Activated CD8-positive, alpha-beta memory T cell treated with anti-CD3 and anti-CD28 coated beads, Interleukin-2, amount 10 ng/mL, durations not matched to agents 7 days and 5 days (primary cell): ENCODE results near the gene SLC45A1. TPM values are rescaled to one million over a fixed set of nuclear protein-coding genes. Genes with fewer than 3 reads are reported as not detected.
"Not testable (repeated sequence)": the region's sequence is repeated elsewhere in the genome, so short reads cannot be mapped to it uniquely, and the experiment has no call there.

Source experiments
- ATAC-seq: fragments of 150-1000 bp; cut with Tn5 transposase; one replicate; pipeline ENCODE4 v1.10.0; 2021; ENCODE audit warnings: moderate library complexity
- CTCF ChIA-PET: fragments of 350-600 bp; sonication (Branson Sonifier 250); formaldehyde crosslinking; loops from one replicate; lab custom pipeline; 2021; ENCODE audit warnings: antibody characterized with exemption; lab: Charles Lee
- DNase-seq: peaks from one replicate; pipeline ENCODE4 v3.0.0-alpha.2; 2020
- H3K27ac Mint-ChIP-seq: one replicate; pipeline ENCODE4 v1.8.0; 2021; ENCODE audit warnings: mild to moderate bottlenecking, mixed read lengths
- H3K27me3 Mint-ChIP-seq: one replicate; pipeline ENCODE4 v1.8.0; 2021; ENCODE audit warnings: mixed read lengths
- H3K36me3 Mint-ChIP-seq: one replicate; pipeline ENCODE4 v1.8.0; 2021; ENCODE audit warnings: mild to moderate bottlenecking, mixed read lengths
- H3K4me1 Mint-ChIP-seq: one replicate; pipeline ENCODE4 v1.8.0; 2021; ENCODE audit warnings: mixed read lengths
- H3K4me3 Mint-ChIP-seq: one replicate; pipeline ENCODE4 v1.8.0; 2021; ENCODE audit warnings: mild to moderate bottlenecking, moderate library complexity, mixed read lengths
- H3K9me3 Mint-ChIP-seq: one replicate; pipeline ENCODE4 v1.8.0; 2022; ENCODE audit warnings: low read depth, mixed read lengths
- total RNA-seq, 2 experiments: library from RNA; stranded (reverse); gene quantifications; one replicate each; pipeline ENCODE4 v1.2.3, GENCODE V29; 2021

SLC45A1 gene
- total RNA-seq, 2 experiments from 2014 or later = 0.12 to 0.26 TPM

DNA sequence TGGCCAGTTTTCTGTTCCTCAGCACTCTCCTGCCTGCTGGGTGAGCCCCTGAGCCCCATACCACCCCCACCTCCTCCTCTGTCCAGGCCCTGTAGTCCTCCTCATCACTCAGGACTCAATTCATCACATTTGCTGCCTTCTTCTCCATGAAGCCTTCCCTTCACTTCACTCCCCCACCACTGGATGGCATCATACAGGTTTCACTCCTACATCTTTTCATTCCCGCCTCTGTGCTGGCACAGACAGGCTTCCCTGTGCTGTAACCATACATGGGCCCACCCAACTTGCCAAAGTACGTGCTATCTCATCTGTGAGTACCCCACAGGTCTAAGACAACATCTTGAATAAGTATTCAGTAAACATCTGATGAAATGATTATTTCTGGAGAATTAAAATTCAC lies 56.9 kb downstream of the SLC45A1 start:
- H3K9me3 Mint-ChIP-seq = no peaks in the 10 kb centered on the region
- no peaks in the 10 kb centered on the region for H3K36me3 Mint-ChIP-seq
- DNase-seq = no peak
- CTCF ChIA-PET = no interaction called here
- no peak overlapping the region for H3K27ac Mint-ChIP-seq
- no peak overlapping the region for H3K4me3 Mint-ChIP-seq
- ATAC-seq = no peak
- H3K4me1 Mint-ChIP-seq = peaks cover 4% of the 10 kb centered on the region
- H3K27me3 Mint-ChIP-seq = no peaks in the 10 kb centered on the region

GRCh38 chr1:8376358-8376840 lies 58.5 kb downstream of the SLC45A1 start:
- Mint-ChIP-seq H3K27me3 (no peaks in the 10 kb centered on the region), H3K9me3 (no peaks in the 10 kb centered on the region), H3K36me3 (no peaks in the 10 kb centered on the region), H3K27ac (no peak overlapping the region), H3K4me3 (no peak overlapping the region), H3K4me1 (peaks cover 7% of the 10 kb centered on the region)
- DNase-seq = no peak
- CTCF ChIA-PET = no interaction called here
- ATAC-seq = no peak

- H3K27me3 Mint-ChIP-seq = no peaks in the 10 kb centered on the region
Observed at GRCh38 chr1:8377271-8377981, 59.5 kb downstream of the SLC45A1 start.

DNA sequence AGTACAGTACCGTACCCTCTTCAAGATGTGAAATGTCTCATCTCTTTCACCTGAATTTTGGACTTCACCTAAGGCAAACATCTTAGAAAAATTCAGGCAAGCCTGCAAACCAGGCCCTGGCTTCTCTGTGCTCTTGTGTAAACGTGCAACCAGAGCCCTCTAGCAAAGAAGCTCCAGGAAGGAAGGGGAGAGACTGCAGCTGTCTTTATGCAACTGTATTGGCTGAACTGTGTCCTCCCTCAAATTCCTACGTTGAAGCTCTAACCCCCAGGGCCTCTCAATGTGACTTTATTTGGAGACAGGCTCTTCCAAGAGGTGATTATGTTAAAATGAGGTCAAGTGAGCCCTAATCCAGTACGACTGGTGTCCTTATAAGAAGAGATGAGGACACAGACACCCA lies 60.3 kb downstream of the SLC45A1 start:
- Mint-ChIP-seq H3K27me3 (no peaks in the 10 kb centered on the region), H3K4me1 (peaks cover 19% of the 10 kb centered on the region), H3K9me3 (no peaks in the 10 kb centered on the region), H3K4me3 (no peak overlapping the region), H3K36me3 (peaks cover 3% of the 10 kb centered on the region), H3K27ac (no peak overlapping the region)
- CTCF ChIA-PET = interaction anchor here (1.5 kb wide), 1 partner anchor 9 kb away, joined by 5 read pairs; no protein-coding TSS in a partner anchor
- ATAC-seq (no peak), DNase-seq (no peak)

More at GRCh38 chr1:8377271-8377981, 59.5 kb downstream of the SLC45A1 start:
- Mint-ChIP-seq H3K36me3 (no peaks in the 10 kb centered on the region), H3K9me3 (no peaks in the 10 kb centered on the region), H3K4me1 (peaks cover 13% of the 10 kb centered on the region), H3K4me3 (no peak overlapping the region), H3K27ac (no peak overlapping the region)
- CTCF ChIA-PET = interaction anchor here (1.5 kb wide), 1 partner anchor 10 kb away, joined by 5 read pairs; no protein-coding TSS in a partner anchor
- ATAC-seq (no peak), DNase-seq (no peak)

GRCh38 chr1:8378981-8379470 lies 61.1 kb downstream of the SLC45A1 start:
- Mint-ChIP-seq H3K27ac (no peak overlapping the region), H3K4me3 (no peak overlapping the region), H3K4me1 (peaks cover 24% of the 10 kb centered on the region), H3K36me3 (peaks cover 3% of the 10 kb centered on the region), H3K27me3 (no peaks in the 10 kb centered on the region), H3K9me3 (no peaks in the 10 kb centered on the region)
- ATAC-seq (no peak), DNase-seq (no peak)
- CTCF ChIA-PET = no interaction called here

- Mint-ChIP-seq H3K9me3 (no peaks in the 10 kb centered on the region), H3K36me3 (peaks cover 3% of the 10 kb centered on the region), H3K4me1 (peaks cover 27% of the 10 kb centered on the region), H3K27me3 (no peaks in the 10 kb centered on the region), H3K4me3 (no peak overlapping the region), H3K27ac (no peak overlapping the region)
- ATAC-seq (no peak), DNase-seq (no peak)
- CTCF ChIA-PET = interaction anchor here (1.0 kb wide), 1 partner anchor 347 kb away, joined by 3 read pairs; no protein-coding TSS in a partner anchor
Observed at GRCh38 chr1:8379513-8380186, 61.7 kb downstream of the SLC45A1 start.

GRCh38 chr1:8380310-8380709 lies 62.4 kb downstream of the SLC45A1 start:
- peaks cover 24% of the 10 kb centered on the region for H3K4me1 Mint-ChIP-seq
- ATAC-seq, H3K9me3 Mint-ChIP-seq, H3K36me3 Mint-ChIP-seq, DNase-seq, H3K27me3 Mint-ChIP-seq, H3K4me3 Mint-ChIP-seq, H3K27ac Mint-ChIP-seq: not testable (repeated sequence)
- CTCF ChIA-PET = interaction anchor here (1.0 kb wide), 1 partner anchor 346 kb away, joined by 3 read pairs; no protein-coding TSS in a partner anchor

DNA sequence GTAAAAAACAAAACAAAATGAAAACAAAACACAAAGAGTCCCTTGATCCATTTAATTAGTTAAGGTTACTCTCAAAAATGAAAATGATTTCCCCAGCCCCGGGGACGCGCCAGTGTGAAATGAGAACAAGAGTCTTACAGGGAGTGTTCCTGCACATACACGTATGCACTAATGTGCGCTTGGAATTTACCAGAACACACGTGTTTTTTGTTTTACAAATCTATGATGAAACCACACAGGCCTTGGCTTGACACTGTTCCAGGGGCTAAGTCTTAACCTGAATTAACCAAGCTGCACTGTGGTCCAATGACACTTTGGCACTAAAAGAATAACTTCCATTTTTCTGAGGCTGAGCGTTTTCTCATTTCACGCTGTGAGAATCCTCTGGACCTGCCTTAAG lies 63.7 kb downstream of the SLC45A1 start:
- Mint-ChIP-seq H3K27ac (no peak overlapping the region), H3K9me3 (no peaks in the 10 kb centered on the region)

GRCh38 chr1:8382051-8382505 lies 64.2 kb downstream of the SLC45A1 start:
- peaks cover 24% of the 10 kb centered on the region for H3K4me1 Mint-ChIP-seq
- peaks cover 4% of the 10 kb centered on the region for H3K36me3 Mint-ChIP-seq
- ATAC-seq = no peak
- no peaks in the 10 kb centered on the region for H3K27me3 Mint-ChIP-seq
- no peak overlapping the region for H3K27ac Mint-ChIP-seq
- no peak overlapping the region for H3K4me3 Mint-ChIP-seq
- CTCF ChIA-PET = interaction anchor here (0.7 to 1.4 kb wide), 2 partner anchors 11 to 73 kb away, joined by 3 read pairs; no protein-coding TSS in a partner anchor
- no peaks in the 10 kb centered on the region for H3K9me3 Mint-ChIP-seq
- DNase-seq = no peak

More for the DNA sequence above, 63.7 kb downstream of the SLC45A1 start:
- H3K4me1 Mint-ChIP-seq = peaks cover 24% of the 10 kb centered on the region
- H3K27me3 Mint-ChIP-seq = no peaks in the 10 kb centered on the region
- H3K4me3 Mint-ChIP-seq = no peak overlapping the region
- CTCF ChIA-PET = interaction anchor here (1.4 kb wide), 1 partner anchor 11 kb away, joined by 3 read pairs; no protein-coding TSS in a partner anchor
- peaks cover 4% of the 10 kb centered on the region for H3K36me3 Mint-ChIP-seq
- no peak for DNase-seq
- ATAC-seq = no peak

- no peak for DNase-seq
- peaks cover 4% of the 10 kb centered on the region for H3K36me3 Mint-ChIP-seq
- H3K4me1 Mint-ChIP-seq = peaks cover 24% of the 10 kb centered on the region
Observed at GRCh38 chr1:8382608-8383505, 64.9 kb downstream of the SLC45A1 start.

GRCh38 chr1:8384088-8384487 lies 66.2 kb downstream of the SLC45A1 start:
- DNase-seq = no peak
- no peak for ATAC-seq
- no peaks in the 10 kb centered on the region for H3K9me3 Mint-ChIP-seq
- H3K4me3 Mint-ChIP-seq = no peak overlapping the region
- H3K27me3 Mint-ChIP-seq = no peaks in the 10 kb centered on the region
- CTCF ChIA-PET = interaction anchor here (1.1 to 1.6 kb wide), 2 partner anchors 25 to 464 kb away, joined by 3 read pairs; no protein-coding TSS in a partner anchor
- no peak overlapping the region for H3K27ac Mint-ChIP-seq
- peaks cover 8% of the 10 kb centered on the region for H3K36me3 Mint-ChIP-seq
- H3K4me1 Mint-ChIP-seq = peaks cover 27% of the 10 kb centered on the region

More at GRCh38 chr1:8382608-8383505, 64.9 kb downstream of the SLC45A1 start:
- Mint-ChIP-seq H3K27me3 (no peaks in the 10 kb centered on the region), H3K27ac (peak overlapping the region; percentile 48), H3K9me3 (no peaks in the 10 kb centered on the region), H3K4me3 (no peak overlapping the region)
- CTCF ChIA-PET = interaction anchor here (0.7 to 1.6 kb wide), 4 partner anchors 12 to 465 kb away, joined by 3 read pairs; no protein-coding TSS in a partner anchor
- no peak for ATAC-seq

DNA sequence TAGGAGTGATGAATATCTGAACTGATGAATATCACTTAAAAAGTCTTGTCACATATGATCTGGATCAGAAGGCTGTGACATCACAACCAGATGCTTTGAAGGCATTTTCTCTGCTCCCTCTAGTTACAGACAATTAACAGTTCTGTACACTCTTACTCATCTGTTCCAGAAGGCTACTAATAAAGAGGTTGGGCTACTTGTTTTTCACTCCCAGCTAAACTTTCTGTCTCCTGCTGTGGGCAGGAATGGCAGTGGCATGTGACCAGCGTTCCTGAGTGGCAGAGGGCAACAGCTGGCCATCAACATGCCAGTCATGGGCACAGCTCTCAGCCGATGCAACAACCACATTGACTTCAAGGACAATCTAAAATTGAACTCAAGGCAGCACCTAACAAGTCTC lies 66.7 kb downstream of the SLC45A1 start:
- H3K4me3 Mint-ChIP-seq = no peak overlapping the region
- peaks cover 32% of the 10 kb centered on the region for H3K4me1 Mint-ChIP-seq

More for the DNA sequence above, 66.7 kb downstream of the SLC45A1 start:
- Mint-ChIP-seq H3K9me3 (no peaks in the 10 kb centered on the region), H3K27me3 (no peaks in the 10 kb centered on the region), H3K36me3 (peaks cover 12% of the 10 kb centered on the region), H3K27ac (no peak overlapping the region)
- no peak for DNase-seq
- ATAC-seq = no peak
- CTCF ChIA-PET = interaction anchor here (1.6 kb wide), 1 partner anchor 464 kb away, joined by 3 read pairs; no protein-coding TSS in a partner anchor
